GM06990 (cell line): ENCODE measurements around the gene NCLN.
A peak's percentile ranks its signal among the peaks of the same experiment; 100 is the strongest.
"Not testable (repeated sequence)": the region's sequence is repeated elsewhere in the genome, so short reads cannot be mapped to it uniquely, and the experiment has no call there.

Experiments used
- DNase-seq: peaks from one replicate; pipeline ENCODE4 v3.0.0-alpha.2; 2011; ENCODE audit not compliant: insufficient read length; ENCODE audit errors: extremely low read depth
- H3K27me3 ChIP-seq: replicated peaks from 2 replicates; pipeline ENCODE4 v1.6.0; 2011; ENCODE audit warnings: low read length; ENCODE audit not compliant: control insufficient read depth, insufficient read depth
- H3K36me3 ChIP-seq: 2 replicates; pipeline ENCODE4 v1.5.1; 2011; ENCODE audit warnings: low read length; ENCODE audit not compliant: control insufficient read depth, insufficient read depth
- H3K4me3 ChIP-seq: replicated peaks from 2 replicates; pipeline ENCODE4 v1.5.1; 2011; ENCODE audit warnings: low read depth, mild to moderate bottlenecking, control low read depth, low read length
- TF ChIP-seq, protein P1 (sequence below): IDR thresholded peaks from 2 replicates; pipeline ENCODE4 v1.5.1; 2011; ENCODE audit warnings: low read length, control low read depth, mild to moderate bottlenecking, inconsistent platforms; ENCODE audit not compliant: insufficient read depth, poor library complexity, severe bottlenecking

Gene NCLN

DNA sequence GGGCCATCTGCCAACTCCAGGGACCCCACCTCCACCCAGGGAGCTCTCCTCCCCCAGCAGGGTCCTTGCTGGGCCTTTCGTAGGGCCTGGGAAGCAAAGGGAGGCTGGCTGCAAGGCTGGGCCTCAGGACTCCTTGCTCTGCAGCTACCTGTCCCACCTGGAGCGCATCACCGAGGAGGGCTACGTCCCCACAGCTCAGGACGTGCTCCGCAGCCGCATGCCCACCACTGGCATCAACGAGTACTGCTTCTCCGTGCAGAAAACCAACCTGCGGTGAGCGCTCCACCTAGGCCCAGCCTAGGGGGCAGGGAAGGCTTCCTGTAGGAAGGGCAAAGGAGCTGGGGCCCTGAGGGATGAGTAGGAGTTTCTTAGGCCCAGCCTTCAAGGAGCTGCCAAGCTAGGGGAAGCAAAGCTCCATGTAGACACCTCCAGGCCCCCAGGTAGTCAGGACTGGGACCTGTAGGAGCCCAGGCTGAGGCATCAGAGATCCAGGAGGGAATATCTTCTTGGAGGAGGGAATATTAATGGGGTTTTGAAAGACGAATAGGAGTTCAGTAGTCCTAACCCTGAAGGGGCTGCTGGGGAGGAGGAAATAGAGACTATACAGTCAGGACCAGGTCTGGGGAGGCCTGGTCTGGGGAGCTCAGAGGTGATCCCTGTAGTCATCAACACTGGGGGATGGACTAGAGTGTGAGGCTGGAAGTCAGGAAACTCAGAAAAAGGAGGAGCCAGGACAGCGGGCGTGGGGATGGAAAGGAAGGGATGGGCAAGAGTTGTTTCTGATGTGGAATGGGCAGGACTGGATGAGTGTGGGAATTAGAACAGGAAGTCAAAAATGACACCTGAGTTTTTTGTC lies 33.9 kb upstream of the NCLN start:
- H3K4me3 ChIP-seq, result no peak overlapping the region
- TF ChIP-seq, protein P1, sequence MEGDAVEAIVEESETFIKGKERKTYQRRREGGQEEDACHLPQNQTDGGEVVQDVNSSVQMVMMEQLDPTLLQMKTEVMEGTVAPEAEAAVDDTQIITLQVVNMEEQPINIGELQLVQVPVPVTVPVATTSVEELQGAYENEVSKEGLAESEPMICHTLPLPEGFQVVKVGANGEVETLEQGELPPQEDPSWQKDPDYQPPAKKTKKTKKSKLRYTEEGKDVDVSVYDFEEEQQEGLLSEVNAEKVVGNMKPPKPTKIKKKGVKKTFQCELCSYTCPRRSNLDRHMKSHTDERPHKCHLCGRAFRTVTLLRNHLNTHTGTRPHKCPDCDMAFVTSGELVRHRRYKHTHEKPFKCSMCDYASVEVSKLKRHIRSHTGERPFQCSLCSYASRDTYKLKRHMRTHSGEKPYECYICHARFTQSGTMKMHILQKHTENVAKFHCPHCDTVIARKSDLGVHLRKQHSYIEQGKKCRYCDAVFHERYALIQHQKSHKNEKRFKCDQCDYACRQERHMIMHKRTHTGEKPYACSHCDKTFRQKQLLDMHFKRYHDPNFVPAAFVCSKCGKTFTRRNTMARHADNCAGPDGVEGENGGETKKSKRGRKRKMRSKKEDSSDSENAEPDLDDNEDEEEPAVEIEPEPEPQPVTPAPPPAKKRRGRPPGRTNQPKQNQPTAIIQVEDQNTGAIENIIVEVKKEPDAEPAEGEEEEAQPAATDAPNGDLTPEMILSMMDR, result no peak
- no peak for DNase-seq
- H3K36me3 ChIP-seq, result peaks cover 3% of the 10 kb centered on the region
- H3K27me3 ChIP-seq, result no peaks in the 10 kb centered on the region

- H3K36me3 ChIP-seq, result peaks cover 3% of the 10 kb centered on the region
- no peaks in the 10 kb centered on the region for H3K27me3 ChIP-seq
- H3K4me3 ChIP-seq, result no peak overlapping the region
- TF ChIP-seq, protein P1, result no peak
- no peak for DNase-seq
Measured at GRCh38 chr19:3152419-3152780, 33.3 kb upstream of the NCLN start.

DNA sequence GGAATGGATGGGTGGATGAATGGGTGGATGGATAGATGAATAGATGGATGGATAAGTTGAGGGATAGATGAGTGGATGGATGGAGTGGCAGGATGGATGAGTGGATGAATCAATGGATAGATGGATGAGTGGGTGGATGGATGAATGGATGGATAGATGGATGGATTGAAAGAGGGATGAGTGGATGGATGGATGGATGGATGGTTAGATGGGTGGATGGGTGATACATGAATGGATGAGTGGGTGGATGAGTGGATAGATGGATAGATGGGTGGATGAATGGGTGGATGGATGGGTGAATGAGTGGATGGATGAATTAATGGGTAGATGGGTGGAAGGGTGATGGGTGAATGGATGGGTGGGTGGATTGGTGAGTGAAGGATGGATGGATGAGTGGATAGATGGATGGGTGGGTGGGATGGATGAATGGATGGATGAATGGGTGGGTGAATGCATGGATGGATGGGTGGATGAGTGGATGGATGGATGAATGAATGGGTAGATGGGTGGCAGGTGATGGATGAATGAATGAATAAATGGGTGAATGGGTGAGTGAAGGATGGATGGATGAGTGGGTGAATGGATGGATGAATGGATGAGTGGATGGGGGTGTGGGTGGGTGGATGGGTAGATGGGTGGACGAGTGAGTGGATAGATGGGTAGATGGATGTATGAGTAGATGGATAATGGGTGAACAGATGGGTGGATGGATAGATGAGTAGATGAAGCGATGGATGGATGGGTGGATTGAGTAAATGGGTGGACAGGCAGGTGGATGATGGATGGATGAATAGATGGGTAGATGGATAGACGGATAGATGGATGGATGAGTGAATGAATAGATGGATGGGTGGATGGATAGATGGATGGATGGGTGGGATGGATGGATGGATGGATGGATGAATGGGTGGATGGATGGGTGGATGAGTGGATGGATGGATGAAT lies 32.2 kb upstream of the NCLN start:
- TF ChIP-seq, protein P1, result no peak
- Histone ChIP-seq H3K36me3 (peaks cover 3% of the 10 kb centered on the region), H3K27me3 (no peaks in the 10 kb centered on the region), H3K4me3 (no peak overlapping the region)
- no peak for DNase-seq

DNA sequence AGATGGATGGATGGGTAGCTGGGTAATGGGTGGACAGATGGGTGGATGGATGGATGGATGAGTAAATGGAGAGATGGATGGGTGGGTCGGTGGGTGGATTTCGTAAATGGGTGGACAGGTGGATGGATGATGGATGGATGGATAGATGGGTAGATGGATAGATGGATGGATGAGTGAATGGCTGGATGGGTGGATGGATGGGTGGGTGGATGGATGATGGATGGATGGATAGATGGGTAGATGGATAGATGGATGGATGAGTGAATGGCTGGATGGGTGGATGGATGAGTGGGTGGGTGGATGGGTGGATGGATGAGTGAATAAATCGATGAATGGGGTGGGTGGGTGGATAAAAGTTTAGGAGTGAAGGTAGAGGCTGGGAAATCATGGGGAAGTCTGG lies 31.3 kb upstream of the NCLN start:
- H3K36me3 ChIP-seq, H3K27me3 ChIP-seq, DNase-seq: not testable (repeated sequence)
- H3K4me3 ChIP-seq, result peak overlapping the region; percentile 58

DNA sequence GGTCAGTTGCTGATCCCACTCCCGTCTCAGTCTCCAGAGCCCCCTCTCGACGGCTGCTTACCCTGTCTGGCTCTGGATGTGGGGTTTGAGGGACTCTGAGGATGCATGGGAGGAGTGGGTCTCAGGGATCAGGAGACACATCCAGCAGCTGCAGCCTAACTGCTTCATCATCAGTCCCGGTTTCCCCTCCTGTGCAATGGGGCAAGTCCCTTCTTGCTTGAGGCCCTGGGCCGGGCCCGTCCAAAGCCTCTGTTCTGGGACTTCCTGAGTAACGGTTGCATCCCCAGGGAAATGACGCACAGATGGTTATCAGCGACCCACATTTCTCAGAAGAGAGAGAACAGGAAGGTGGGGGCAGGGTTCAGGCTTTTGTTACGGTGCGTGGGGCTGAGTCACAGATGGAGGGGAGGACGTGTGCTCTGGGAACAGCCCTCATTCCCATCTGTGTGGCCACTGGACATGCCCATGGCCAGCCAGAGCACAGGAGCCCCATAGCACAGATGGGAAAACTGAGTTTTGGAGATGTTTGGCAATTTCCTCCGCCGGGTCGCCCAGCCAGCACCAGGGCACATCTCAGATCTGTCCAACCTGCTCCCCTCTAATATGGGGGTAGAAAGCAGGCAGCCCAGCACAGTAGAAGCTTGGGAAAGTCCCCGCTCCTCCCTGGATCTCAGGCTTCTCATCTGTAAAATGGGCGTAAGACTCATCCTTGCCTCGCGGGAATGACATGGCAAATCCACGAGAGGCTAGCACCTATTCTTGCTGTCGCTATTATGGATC lies 30.6 kb upstream of the NCLN start:
- peak; percentile 86 for DNase-seq
- H3K36me3 ChIP-seq, result peaks cover 3% of the 10 kb centered on the region

More for the DNA sequence above, 30.6 kb upstream of the NCLN start:
- Histone ChIP-seq H3K4me3 (peak overlapping the region; percentile 58), H3K27me3 (no peaks in the 10 kb centered on the region)
- TF ChIP-seq, protein P1, result no peak
